Measurements from ENCODE around the gene SND1. TPM values are rescaled to one million over a fixed set of nuclear protein-coding genes. Genes with fewer than 3 reads are reported as not detected.

Gene SND1
- total RNA-seq, 3 donors from 2014 or later = 260 to 267 (median 267) TPM

DNA sequence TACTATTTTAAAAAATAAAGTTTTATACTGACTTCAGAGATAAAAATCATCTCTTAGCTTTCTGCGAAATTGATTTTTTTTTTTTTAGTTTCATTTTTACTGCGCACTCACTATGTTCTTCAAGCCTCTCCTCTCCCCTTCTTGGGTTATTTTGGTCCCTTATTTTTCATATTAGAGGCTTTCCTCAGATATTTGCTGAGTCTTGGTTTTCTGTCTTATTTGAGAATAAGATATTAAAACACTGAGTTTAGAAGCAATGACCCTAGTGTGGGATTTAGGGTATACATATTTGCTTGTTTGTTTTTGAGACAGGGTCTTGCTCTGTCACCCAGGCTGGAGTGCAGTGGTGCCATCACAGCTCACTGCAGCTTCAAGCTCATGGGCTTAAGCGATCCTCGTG lies 59.9 kb downstream of the SND1 start:
- Mint-ChIP-seq H3K27me3 (ENCODE audit: low read depth) (no peaks in the 10 kb centered on the region), H3K9me3 (peaks cover 3% of the 10 kb centered on the region), H3K4me1 (ENCODE audit: low read depth) (peaks cover 11% of the 10 kb centered on the region), H3K36me3 (ENCODE audit: insufficient read depth) (peaks cover 66% of the 10 kb centered on the region), H3K4me3 (no peak overlapping the region)
- no peak for DNase-seq
- ATAC-seq = no peak

DNA sequence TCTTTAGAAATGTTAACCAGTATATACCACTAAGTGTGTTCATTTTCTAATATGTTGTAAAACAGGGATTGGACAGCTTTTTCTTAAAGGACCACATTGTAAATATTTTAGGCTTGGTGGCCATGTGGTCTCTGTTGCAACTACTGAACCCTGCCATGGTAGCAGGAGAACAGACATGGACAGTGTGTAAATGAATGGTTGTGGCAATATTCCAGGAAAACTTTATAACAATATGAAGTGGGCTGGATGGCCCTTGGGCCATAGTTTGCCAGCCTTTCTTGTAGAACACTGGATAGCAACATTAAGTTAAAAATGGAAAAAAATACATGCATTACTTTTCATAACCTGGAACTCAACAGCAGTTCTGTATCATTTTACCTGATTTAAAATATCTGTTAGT lies 61.0 kb downstream of the SND1 start:
- Mint-ChIP-seq H3K9me3 (peaks cover 3% of the 10 kb centered on the region), H3K36me3 (ENCODE audit: insufficient read depth) (peaks cover 62% of the 10 kb centered on the region), H3K4me3 (no peak overlapping the region), H3K4me1 (ENCODE audit: low read depth) (peaks cover 15% of the 10 kb centered on the region), H3K27me3 (ENCODE audit: low read depth) (no peaks in the 10 kb centered on the region)
- ATAC-seq (no peak), DNase-seq (no peak)

DNA sequence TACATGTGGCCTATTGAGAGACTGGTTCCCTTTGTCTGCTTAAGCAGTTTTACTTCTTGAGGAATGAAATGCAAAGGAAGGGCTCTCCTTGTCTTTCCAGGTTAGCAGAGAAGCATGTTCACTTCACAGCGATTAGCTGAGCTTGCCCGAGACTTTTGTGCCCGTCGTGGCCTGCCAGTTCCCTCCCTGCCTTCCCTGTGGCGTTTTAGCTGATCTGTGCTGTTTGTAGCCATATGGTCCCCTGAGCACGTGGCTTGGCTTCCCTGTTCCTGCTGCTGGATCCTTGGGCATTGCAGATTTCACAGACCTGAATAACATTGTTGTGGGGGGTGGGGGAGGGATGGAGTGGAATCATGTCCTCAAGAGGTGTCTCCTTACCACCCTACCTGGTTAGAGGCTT lies 61.8 kb downstream of the SND1 start:
- no peak overlapping the region for H3K4me3 Mint-ChIP-seq
- peaks cover 66% of the 10 kb centered on the region for H3K36me3 Mint-ChIP-seq (ENCODE audit: insufficient read depth)
- ATAC-seq (no peak), DNase-seq (no peak)
- no peaks in the 10 kb centered on the region for H3K27me3 Mint-ChIP-seq (ENCODE audit: low read depth)
- H3K4me1 Mint-ChIP-seq (ENCODE audit: low read depth) = peaks cover 17% of the 10 kb centered on the region
- H3K9me3 Mint-ChIP-seq = peaks cover 3% of the 10 kb centered on the region

- Mint-ChIP-seq H3K4me1 (ENCODE audit: low read depth) (peaks cover 17% of the 10 kb centered on the region), H3K9me3 (peaks cover 3% of the 10 kb centered on the region), H3K4me3 (no peak overlapping the region), H3K27me3 (ENCODE audit: low read depth) (no peaks in the 10 kb centered on the region), H3K36me3 (ENCODE audit: insufficient read depth) (peaks cover 65% of the 10 kb centered on the region)
- DNase-seq (no peak), ATAC-seq (no peak)
These were observed 63.3 kb downstream of the SND1 start for GRCh38 chr7:127715272-127715671.

DNA sequence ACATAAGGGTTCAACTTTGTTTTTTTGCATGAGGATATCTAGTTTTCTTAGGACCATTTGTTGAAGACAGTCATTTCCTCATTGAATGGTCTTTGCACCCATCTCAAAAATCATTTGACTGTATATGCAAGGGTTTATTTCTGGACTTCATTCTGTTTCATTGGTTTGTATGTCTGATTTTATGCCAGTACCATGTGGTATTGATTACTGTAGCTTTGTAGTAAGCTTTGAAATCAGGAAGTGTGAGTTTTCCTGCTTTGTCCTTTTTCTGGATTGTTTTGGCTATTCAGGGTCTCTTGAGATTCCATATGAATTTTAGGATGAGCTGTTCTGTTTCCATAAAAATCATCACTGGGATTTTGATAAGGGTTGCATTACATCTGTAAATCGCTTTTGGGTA lies 63.9 kb downstream of the SND1 start:
- Mint-ChIP-seq H3K27me3 (ENCODE audit: low read depth) (no peaks in the 10 kb centered on the region), H3K9me3 (no peaks in the 10 kb centered on the region), H3K4me1 (ENCODE audit: low read depth) (peaks cover 17% of the 10 kb centered on the region), H3K4me3 (no peak overlapping the region), H3K36me3 (ENCODE audit: insufficient read depth) (peaks cover 67% of the 10 kb centered on the region)
- ATAC-seq (no peak), DNase-seq (no peak)

DNA sequence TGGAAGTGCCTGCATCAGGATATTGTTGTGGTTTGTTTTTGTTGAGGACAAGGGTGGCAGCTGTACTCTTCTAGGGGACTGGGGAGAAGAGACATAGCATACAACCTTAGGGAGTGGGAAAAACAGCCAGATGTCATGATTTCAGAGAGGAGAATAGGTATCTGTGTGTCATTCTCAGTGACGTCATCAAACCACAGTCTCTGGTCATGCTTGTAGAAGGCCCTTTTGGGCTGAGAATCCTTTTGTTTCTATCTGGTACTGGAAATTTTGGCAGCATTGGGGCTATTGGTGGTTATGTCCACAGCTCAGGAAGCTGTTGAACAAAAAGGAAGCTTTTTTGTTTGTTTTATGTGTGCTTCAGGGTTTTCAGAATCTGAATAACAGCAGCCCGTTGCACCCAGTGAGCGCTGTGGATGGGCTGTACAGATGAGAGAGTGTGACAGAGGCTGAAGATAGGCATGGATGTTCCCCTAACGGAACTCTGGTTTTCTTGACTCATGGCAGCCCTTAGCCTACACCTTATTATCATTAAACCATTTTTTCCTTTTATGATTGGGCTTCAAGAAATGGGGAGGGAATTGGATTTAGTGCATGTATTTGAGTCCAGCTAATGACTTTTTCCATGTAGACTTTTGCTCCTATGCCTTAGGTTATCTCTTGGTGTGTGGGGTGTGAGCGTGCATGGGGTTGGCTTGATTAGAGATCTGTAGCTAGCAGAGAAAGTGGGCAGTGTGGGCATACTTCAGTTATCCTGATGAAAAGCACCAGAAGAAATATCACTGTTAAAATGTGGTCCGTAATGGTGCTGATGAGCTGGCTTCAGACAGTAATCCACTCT lies 65.7 kb downstream of the SND1 start:
- Mint-ChIP-seq H3K4me3 (no peak overlapping the region), H3K36me3 (ENCODE audit: insufficient read depth) (peaks cover 67% of the 10 kb centered on the region), H3K4me1 (ENCODE audit: low read depth) (peaks cover 17% of the 10 kb centered on the region), H3K27me3 (ENCODE audit: low read depth) (no peaks in the 10 kb centered on the region), H3K9me3 (no peaks in the 10 kb centered on the region)
- ATAC-seq (peak; percentile 41 to 46), DNase-seq (no peak)

DNA sequence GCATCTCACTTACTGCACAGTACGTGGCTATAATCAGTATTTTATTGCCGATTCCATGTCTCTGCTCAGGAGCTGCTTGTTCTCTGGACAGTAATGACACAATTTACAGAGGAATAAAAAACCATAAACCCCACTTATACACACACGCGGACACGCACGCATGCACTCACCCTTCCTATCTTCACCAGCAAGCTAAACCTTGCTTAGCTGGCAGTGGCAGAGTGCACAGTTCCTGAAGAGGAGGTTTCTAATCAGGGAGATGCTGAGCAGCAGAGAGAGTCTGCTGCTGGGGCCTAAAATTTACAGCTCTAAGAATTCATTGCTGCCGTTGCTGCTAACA lies 66.3 kb downstream of the SND1 start:
- peaks cover 68% of the 10 kb centered on the region for H3K36me3 Mint-ChIP-seq (ENCODE audit: insufficient read depth)
- ATAC-seq (no peak), DNase-seq (no peak)
- H3K4me3 Mint-ChIP-seq = no peak overlapping the region
- H3K9me3 Mint-ChIP-seq = no peaks in the 10 kb centered on the region
- no peaks in the 10 kb centered on the region for H3K27me3 Mint-ChIP-seq (ENCODE audit: low read depth)
- H3K4me1 Mint-ChIP-seq (ENCODE audit: low read depth) = peaks cover 17% of the 10 kb centered on the region

DNA sequence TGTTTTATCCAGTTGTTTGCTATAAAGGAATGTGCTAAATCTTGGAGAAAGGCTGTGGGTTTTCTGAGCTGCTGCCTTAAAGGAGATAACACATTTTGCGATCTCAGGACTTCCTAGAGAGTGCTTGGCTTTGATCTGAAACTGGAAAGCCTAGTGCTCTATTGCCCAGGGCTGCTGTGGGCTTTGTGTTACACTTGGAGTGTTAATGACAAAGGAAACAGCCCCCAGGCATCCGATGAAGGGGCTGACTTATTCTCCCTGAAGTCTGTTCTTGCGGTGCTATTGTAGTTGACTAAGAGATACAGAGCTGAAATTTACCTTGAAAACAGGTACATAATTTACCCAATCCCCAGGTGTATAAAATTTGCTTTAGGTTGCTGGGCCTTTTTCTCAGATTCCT lies 74.5 kb downstream of the SND1 start:
- DNase-seq = no peak
- Mint-ChIP-seq H3K4me3 (no peak overlapping the region), H3K4me1 (ENCODE audit: low read depth) (no peaks in the 10 kb centered on the region), H3K36me3 (ENCODE audit: insufficient read depth) (peaks cover 60% of the 10 kb centered on the region), H3K27me3 (ENCODE audit: low read depth) (no peaks in the 10 kb centered on the region), H3K9me3 (no peaks in the 10 kb centered on the region)
- no peak for ATAC-seq

- no peaks in the 10 kb centered on the region for H3K27me3 Mint-ChIP-seq (ENCODE audit: low read depth)
- H3K4me3 Mint-ChIP-seq = no peak overlapping the region
- no peaks in the 10 kb centered on the region for H3K4me1 Mint-ChIP-seq (ENCODE audit: low read depth)
- H3K9me3 Mint-ChIP-seq = no peaks in the 10 kb centered on the region
- H3K36me3 Mint-ChIP-seq (ENCODE audit: insufficient read depth) = peaks cover 49% of the 10 kb centered on the region
- ATAC-seq = no peak
- no peak for DNase-seq
These were observed 78.8 kb downstream of the SND1 start for GRCh38 chr7:127730658-127731276.

DNA sequence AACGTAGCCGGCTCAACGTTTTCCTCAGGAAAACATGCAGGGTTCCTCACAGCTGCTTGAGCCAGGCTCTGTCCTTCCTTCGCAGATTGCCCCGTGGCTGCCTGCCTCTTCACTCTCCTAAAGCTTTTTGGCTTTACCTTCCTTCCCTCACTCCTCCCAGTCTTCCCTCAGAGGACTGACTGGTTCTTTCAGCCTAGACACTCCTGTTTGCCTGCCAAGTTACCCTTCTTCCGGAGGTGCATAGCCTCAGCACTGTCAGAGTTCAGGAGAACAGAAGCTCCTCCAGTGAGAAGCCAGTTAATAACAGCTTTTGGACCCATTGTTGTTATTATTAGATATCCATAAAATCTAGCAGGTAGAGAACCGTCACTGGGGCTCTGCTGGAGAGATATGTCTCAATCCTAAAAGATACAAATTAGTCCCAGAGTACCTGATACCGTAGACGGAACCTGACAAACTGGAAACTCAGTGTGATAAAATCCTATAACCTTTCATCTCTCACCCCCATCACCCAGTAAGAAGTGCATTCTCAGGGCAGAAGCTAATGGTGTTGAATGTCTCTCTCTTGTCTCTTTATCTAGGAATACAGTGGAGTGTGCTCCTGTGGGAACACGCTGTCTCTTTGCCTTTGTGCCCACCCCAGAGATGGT lies 79.6 kb downstream of the SND1 start:
- H3K4me3 Mint-ChIP-seq = no peak overlapping the region
- no peak for DNase-seq
- no peak for ATAC-seq
- no peaks in the 10 kb centered on the region for H3K27me3 Mint-ChIP-seq (ENCODE audit: low read depth)
- no peaks in the 10 kb centered on the region for H3K9me3 Mint-ChIP-seq
- no peaks in the 10 kb centered on the region for H3K4me1 Mint-ChIP-seq (ENCODE audit: low read depth)
- H3K36me3 Mint-ChIP-seq (ENCODE audit: insufficient read depth) = peaks cover 50% of the 10 kb centered on the region

DNA sequence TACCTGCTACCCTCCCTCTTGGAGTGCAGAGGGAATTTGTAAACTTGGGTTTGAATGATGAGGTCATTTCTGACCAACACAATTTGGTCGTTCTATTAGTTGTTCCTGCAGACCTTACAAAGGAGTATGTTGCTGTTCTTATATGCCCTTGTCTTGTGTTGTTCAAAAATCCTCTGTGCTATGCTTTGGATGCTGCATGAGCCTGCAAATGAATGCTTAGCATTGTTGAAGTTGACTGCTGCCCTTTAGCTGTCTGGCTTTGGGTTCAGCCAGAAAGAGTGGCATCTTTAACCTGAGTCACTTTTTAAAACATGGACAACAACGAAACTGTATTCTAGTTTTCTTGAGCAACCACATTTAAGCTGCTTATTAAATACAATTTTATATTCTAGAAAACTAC lies 80.3 kb downstream of the SND1 start:
- no peak for ATAC-seq
- Mint-ChIP-seq H3K9me3 (no peaks in the 10 kb centered on the region), H3K4me1 (ENCODE audit: low read depth) (no peaks in the 10 kb centered on the region), H3K4me3 (no peak overlapping the region), H3K27me3 (ENCODE audit: low read depth) (no peaks in the 10 kb centered on the region), H3K36me3 (ENCODE audit: insufficient read depth) (peaks cover 44% of the 10 kb centered on the region)
- no peak for DNase-seq

- peaks cover 42% of the 10 kb centered on the region for H3K36me3 Mint-ChIP-seq (ENCODE audit: insufficient read depth)
- H3K4me1 Mint-ChIP-seq (ENCODE audit: low read depth) = peaks cover 3% of the 10 kb centered on the region
- H3K4me3 Mint-ChIP-seq = no peak overlapping the region
- H3K27me3 Mint-ChIP-seq (ENCODE audit: low read depth) = no peaks in the 10 kb centered on the region
- no peaks in the 10 kb centered on the region for H3K9me3 Mint-ChIP-seq
- ATAC-seq (no peak), DNase-seq (no peak)
These were observed 82.0 kb downstream of the SND1 start for GRCh38 chr7:127733986-127734385.

DNA sequence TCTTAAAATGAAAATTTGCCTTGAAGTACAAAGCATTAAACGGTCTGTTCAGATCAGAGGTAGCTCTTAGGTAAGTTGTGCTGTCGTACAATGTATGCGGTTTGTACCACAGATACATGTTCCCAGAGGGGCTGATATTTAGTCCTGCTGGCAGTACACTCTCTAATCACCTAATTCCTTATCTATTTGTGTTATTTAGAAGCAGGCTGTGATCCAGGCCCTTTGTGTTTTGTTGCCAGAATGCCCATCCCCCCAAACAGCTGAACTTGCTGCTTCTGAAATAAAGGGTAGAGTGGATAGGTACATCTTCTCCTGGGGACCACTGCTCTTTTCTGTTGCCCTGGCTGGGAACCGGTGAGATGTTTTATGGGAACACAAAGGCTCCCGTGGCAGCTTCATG lies 84.5 kb downstream of the SND1 start:
- Mint-ChIP-seq H3K9me3 (no peaks in the 10 kb centered on the region), H3K4me3 (no peak overlapping the region), H3K36me3 (ENCODE audit: insufficient read depth) (peaks cover 46% of the 10 kb centered on the region), H3K4me1 (ENCODE audit: low read depth) (peaks cover 12% of the 10 kb centered on the region), H3K27me3 (ENCODE audit: low read depth) (no peaks in the 10 kb centered on the region)
- DNase-seq (no peak), ATAC-seq (no peak)

GRCh38 chr7:127738859-127739258 lies 86.9 kb downstream of the SND1 start:
- no peaks in the 10 kb centered on the region for H3K27me3 Mint-ChIP-seq (ENCODE audit: low read depth)
- peaks cover 41% of the 10 kb centered on the region for H3K36me3 Mint-ChIP-seq (ENCODE audit: insufficient read depth)
- no peak overlapping the region for H3K4me3 Mint-ChIP-seq
- no peaks in the 10 kb centered on the region for H3K9me3 Mint-ChIP-seq
- ATAC-seq = no peak
- peaks cover 27% of the 10 kb centered on the region for H3K4me1 Mint-ChIP-seq (ENCODE audit: low read depth)
- no peak for DNase-seq
